HG02610 (cell line): ENCODE measurements around the gene SEC14L5.

Experiments used
- ATAC-seq: cut with Tn5 transposase; IDR thresholded peaks from one replicate; pipeline ENCODE4 v1.9.1; 2021; ENCODE audit warnings: mild to moderate bottlenecking, moderate library complexity; ENCODE audit not compliant: unreplicated experiment

Gene SEC14L5

GRCh38 chr16:4957720-4958509 is at the start of gene SEC14L5:
SEC14L5 (plus strand) TSS chr16:4958330; CDS start chr16:4959324, 994 bp downstream.
- peak; percentile 60 for ATAC-seq

GRCh38 chr16:4908854-4909401 is 49.2 kb upstream of the SEC14L5 start:
- no peak for ATAC-seq

- no peak for ATAC-seq
Measured at GRCh38 chr16:4909825-4910224, 48.3 kb upstream of the SEC14L5 start.

GRCh38 chr16:4910828-4911227 is 47.3 kb upstream of the SEC14L5 start:
- ATAC-seq: no peak

- ATAC-seq: no peak
Measured at GRCh38 chr16:4911970-4912386, 46.2 kb upstream of the SEC14L5 start.

GRCh38 chr16:4913130-4913773 is 44.9 kb upstream of the SEC14L5 start:
- ATAC-seq: no peak

GRCh38 chr16:4913774-4914525 is 44.2 kb upstream of the SEC14L5 start:
- no peak for ATAC-seq

- ATAC-seq: no peak
Measured at GRCh38 chr16:4914528-4915225, 43.5 kb upstream of the SEC14L5 start.

- no peak for ATAC-seq
Measured at GRCh38 chr16:4915226-4915761, 42.8 kb upstream of the SEC14L5 start.

- ATAC-seq: no peak
Measured at GRCh38 chr16:4917117-4917516, 41.0 kb upstream of the SEC14L5 start.

- no peak for ATAC-seq
Measured at GRCh38 chr16:4918781-4919251, 39.3 kb upstream of the SEC14L5 start.

GRCh38 chr16:4920826-4921225 is 37.3 kb upstream of the SEC14L5 start:
- no peak for ATAC-seq

- no peak for ATAC-seq
Measured at GRCh38 chr16:4922721-4923342, 35.3 kb upstream of the SEC14L5 start.

- ATAC-seq: no peak
Measured at GRCh38 chr16:4923853-4924252, 34.3 kb upstream of the SEC14L5 start.

GRCh38 chr16:4924593-4925292 is 33.4 kb upstream of the SEC14L5 start:
- no peak for ATAC-seq

GRCh38 chr16:4925293-4925607 is 32.9 kb upstream of the SEC14L5 start:
- no peak for ATAC-seq

- no peak for ATAC-seq
Measured at GRCh38 chr16:4925791-4926190, 32.3 kb upstream of the SEC14L5 start.

- no peak for ATAC-seq
Measured at GRCh38 chr16:4926928-4927327, 31.2 kb upstream of the SEC14L5 start.

- ATAC-seq: no peak
Measured at GRCh38 chr16:4927661-4928060, 30.5 kb upstream of the SEC14L5 start.
